HL-60 (cell line): Measurements from ENCODE around the gene DOCK1.

Experiments used
- DNase-seq, 2 experiments: peaks; one replicate each; pipeline ENCODE4 v3.0.0-alpha.2; 2010 to 2020; ENCODE audit warnings: low read depth in 1 of 2, low spot score in 1 of 2
- H3K27ac ChIP-seq: fragments of 250-450 bp; sonication (Bioruptor Pico); replicated peaks from 2 replicates; pipeline ENCODE4 v1.5.1; 2020; ENCODE audit warnings: mild to moderate bottlenecking, moderate library complexity
- H3K27me3 ChIP-seq: fragments of 250-450 bp; sonication (Bioruptor Pico); 2 replicates; pipeline ENCODE4 v1.5.1; 2021; ENCODE audit warnings: mild to moderate bottlenecking, moderate library complexity; ENCODE audit not compliant: insufficient read depth, poor library complexity, severe bottlenecking
- H3K4me3 ChIP-seq: replicated peaks from 2 replicates; pipeline ENCODE4 v1.5.1; 2011; ENCODE audit warnings: mild to moderate bottlenecking, control low read depth, low read length; ENCODE audit not compliant: insufficient read depth
- CTCF ChIP-seq: IDR thresholded peaks from one replicate; pipeline ENCODE4 v1.5.1; 2011; ENCODE audit warnings: low read length, control low read depth, inconsistent platforms; ENCODE audit not compliant: insufficient read depth
- GABPA ChIP-seq: IDR thresholded peaks from 2 replicates; pipeline ENCODE4 v1.6.1; 2012; ENCODE audit warnings: low read depth
- POLR2AphosphoS5 ChIP-seq: IDR thresholded peaks from 2 replicates; pipeline ENCODE4 v1.6.1; 2012; ENCODE audit warnings: low read depth
- REST ChIP-seq: IDR thresholded peaks from 2 replicates; pipeline ENCODE4 v1.6.1; 2012; ENCODE audit warnings: low read depth; ENCODE audit not compliant: insufficient replicate concordance
- SPI1 ChIP-seq: IDR thresholded peaks from 2 replicates; pipeline ENCODE4 v1.6.1; 2012; ENCODE audit warnings: low read depth, mild to moderate bottlenecking, borderline replicate concordance

Gene DOCK1

DNA sequence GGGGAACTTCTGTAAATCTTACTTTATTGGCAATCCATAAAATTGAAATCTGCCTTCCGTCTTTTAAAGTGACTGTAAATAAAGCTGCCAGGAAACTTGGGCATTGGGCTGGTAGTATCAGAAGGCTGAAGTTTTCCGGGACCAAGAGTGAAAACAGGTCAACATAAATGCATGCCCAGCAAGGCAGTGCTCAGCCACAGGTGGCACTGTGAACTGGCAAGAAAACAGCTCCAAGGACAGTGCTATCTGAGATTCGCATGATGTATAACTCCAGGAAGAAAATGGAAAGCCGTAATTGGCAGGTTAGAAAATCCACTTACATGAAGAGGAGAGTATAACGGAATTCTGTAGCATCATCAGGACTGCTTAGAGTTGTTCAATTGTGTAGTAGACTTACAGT, 293.1 kb downstream of the DOCK1 start:
- Histone ChIP-seq H3K27me3 (peaks cover 24% of the 10 kb centered on the region), H3K4me3 (no peak overlapping the region), H3K27ac (no peak overlapping the region)
- no peak for DNase-seq
- TF ChIP-seq POLR2AphosphoS5 (no peak), CTCF (no peak), SPI1 (no peak), REST (no peak), GABPA (no peak)

GRCh38 chr10:127198721-127199120, 293.5 kb downstream of the DOCK1 start:
- Histone ChIP-seq H3K27ac (no peak overlapping the region), H3K27me3 (peaks cover 20% of the 10 kb centered on the region), H3K4me3 (no peak overlapping the region)
- DNase-seq, result no peak
- TF ChIP-seq SPI1 (no peak), CTCF (no peak), REST (no peak), POLR2AphosphoS5 (no peak), GABPA (no peak)

- TF ChIP-seq CTCF (no peak), GABPA (no peak), REST (no peak), SPI1 (no peak), POLR2AphosphoS5 (no peak)
- DNase-seq, result no peak
- peaks cover 11% of the 10 kb centered on the region for H3K27me3 ChIP-seq
- no peak overlapping the region for H3K27ac ChIP-seq
- no peak overlapping the region for H3K4me3 ChIP-seq
Measured at GRCh38 chr10:127200646-127201045, 295.4 kb downstream of the DOCK1 start.
